Epithelial cell of proximal tubule (primary cell): Measurements from ENCODE around the gene FCHO2. TPM values are rescaled to one million over a fixed set of nuclear protein-coding genes. Genes with fewer than 3 reads are reported as not detected.

Experiments
- DNase-seq: peaks from one replicate; pipeline ENCODE4 v3.0.0-alpha.2; 2011; ENCODE audit warnings: low read depth
- H3K4me3 ChIP-seq: 2 replicates; pipeline ENCODE4 v1.5.1; 2011; ENCODE audit warnings: low read depth, mild to moderate bottlenecking, low read length
- CTCF ChIP-seq: conservative IDR thresholded peaks from 2 replicates; pipeline ENCODE4 v1.5.1; 2012; ENCODE audit warnings: low read depth, mild to moderate bottlenecking, low read length
- total RNA-seq: library from RNA; depleted of rRNA; stranded (reverse); fragments of >200 nt; gene quantifications from 2 replicates; pipeline ENCODE4 v1.2.3, GENCODE V29; 2015

The FCHO2 gene
- total RNA-seq, 1 donor from 2014 or later: 5.5 TPM

DNA sequence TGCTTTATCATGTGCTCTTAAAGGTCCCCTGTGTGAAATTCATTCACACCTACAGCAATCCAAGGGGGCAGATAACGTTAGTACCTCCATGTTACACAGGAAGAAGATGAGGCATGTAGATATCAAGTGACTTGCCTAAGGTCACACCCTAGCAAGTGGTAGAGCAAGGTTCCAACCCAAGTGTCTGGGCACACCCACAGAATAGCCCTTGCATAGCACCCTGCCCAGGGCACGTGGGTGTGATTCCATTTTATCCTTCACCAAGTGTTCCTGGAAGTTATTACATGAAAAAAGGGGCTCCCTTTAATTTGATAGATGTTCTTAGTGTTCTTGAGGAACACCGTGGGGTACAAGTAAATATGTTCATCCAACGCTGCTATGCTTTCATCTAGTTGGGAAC lies 169.4 kb downstream of the FCHO2 start:
- H3K4me3 ChIP-seq: no peak overlapping the region
- no peak for TF ChIP-seq CTCF
- DNase-seq: no peak

- no peak overlapping the region for H3K4me3 ChIP-seq
- no peak for TF ChIP-seq CTCF
- DNase-seq: no peak
These were observed 170.5 kb downstream of the FCHO2 start for GRCh38 chr5:73126381-73126780.

- H3K4me3 ChIP-seq: no peak overlapping the region
- DNase-seq: no peak
- no peak for TF ChIP-seq CTCF
These were observed 171.1 kb downstream of the FCHO2 start for GRCh38 chr5:73126957-73127356.

GRCh38 chr5:73129143-73129542 lies 173.3 kb downstream of the FCHO2 start:
- no peak for DNase-seq
- no peak overlapping the region for H3K4me3 ChIP-seq
- TF ChIP-seq CTCF: no peak

GRCh38 chr5:73130811-73131210 lies 175.0 kb downstream of the FCHO2 start:
- no peak for DNase-seq
- H3K4me3 ChIP-seq: no peak overlapping the region
- TF ChIP-seq CTCF: no peak

DNA sequence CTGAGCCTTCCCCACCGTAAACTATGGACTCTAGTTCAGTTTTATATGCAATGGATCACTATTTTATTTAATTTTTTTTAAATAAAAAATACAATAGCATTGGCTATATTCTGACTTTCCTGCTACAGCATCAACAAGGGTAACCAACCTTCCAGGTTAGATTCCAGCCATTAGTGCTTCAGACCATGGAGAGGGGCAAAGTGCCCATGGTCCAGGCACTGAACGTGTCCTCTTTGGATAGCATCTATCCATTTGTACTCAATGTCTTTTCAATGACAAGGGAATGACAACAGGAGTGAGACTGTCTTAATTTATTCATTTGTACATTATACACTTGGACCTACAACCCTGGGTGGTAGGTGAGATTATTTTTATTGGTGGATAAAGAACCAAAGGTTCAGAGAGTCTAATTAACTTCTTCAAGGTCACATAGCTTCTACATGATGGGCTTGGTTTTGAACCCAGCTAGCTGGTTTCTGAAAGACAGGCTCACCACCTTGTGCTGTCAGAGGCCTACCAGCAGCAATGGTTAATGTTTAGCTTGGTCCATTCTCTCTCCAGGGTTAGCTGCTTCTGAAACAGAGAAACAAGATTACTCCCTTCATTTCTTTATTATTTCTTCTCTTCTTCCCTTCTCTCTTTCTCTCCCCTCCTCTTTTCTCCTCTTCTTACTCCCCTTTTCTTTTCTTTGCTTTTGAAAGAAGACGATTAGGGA lies 176.0 kb downstream of the FCHO2 start:
- no peak for DNase-seq
- no peak overlapping the region for H3K4me3 ChIP-seq

More for the DNA sequence above, 176.0 kb downstream of the FCHO2 start:
- no peak for TF ChIP-seq CTCF
